Upper lobe of right lung (tissue), 1 donor: ENCODE results near the gene PTGDR2. TPM values are rescaled to one million over a fixed set of nuclear protein-coding genes. Genes with fewer than 3 reads are reported as not detected.

Source experiments
- ATAC-seq: fragments of 200-7000 bp; cut with Tn5 transposase; one replicate; pipeline ENCODE4 v1.9.1; 2020; ENCODE audit warnings: mild to moderate bottlenecking, moderate library complexity
- DNase-seq: peaks from one replicate; pipeline ENCODE4 v3.0.0-alpha.2; 2020
- H3K27ac ChIP-seq: fragments of 200-600 bp; one replicate; pipeline ENCODE4 v1.8.0; 2022
- H3K27me3 ChIP-seq: fragments of 200-600 bp; one replicate; pipeline ENCODE4 v1.8.0; 2022; ENCODE audit warnings: mild to moderate bottlenecking
- H3K36me3 ChIP-seq: fragments of 200-600 bp; one replicate; pipeline ENCODE4 v1.8.0; 2022
- H3K4me1 ChIP-seq: fragments of 200-600 bp; one replicate; pipeline ENCODE4 v1.8.0; 2022
- H3K4me3 ChIP-seq: fragments of 200-600 bp; one replicate; pipeline ENCODE4 v1.8.0; 2022; ENCODE audit warnings: mild to moderate bottlenecking
- H3K9me3 ChIP-seq: fragments of 200-600 bp; one replicate; pipeline ENCODE4 v1.8.0; 2022
- CTCF ChIP-seq: fragments of 200-600 bp; IDR thresholded peaks from one replicate; pipeline ENCODE4 v1.8.0; 2022; ENCODE audit warnings: antibody characterized with exemption
- intact Hi-C: fragments of 100-400 bp; cut with DNase I; formaldehyde crosslinking; loops from one replicate; pipeline ENCODE4 v1.11.0; 2022
- total RNA-seq: library from RNA; stranded (reverse); fragmentation: NEBNext Ultra II Directional; extraction: Animal tissue kit (Norgen Biotek cat#: 25700); gene quantifications from one replicate; pipeline ENCODE4 v1.2.1, GENCODE V29; 2021
- donor health status: DM: no; HTN: yes; CAD: no; lungs with severe emphysema.

Gene PTGDR2
- total RNA-seq, 1 donor from 2014 or later: 1.8 TPM

DNA sequence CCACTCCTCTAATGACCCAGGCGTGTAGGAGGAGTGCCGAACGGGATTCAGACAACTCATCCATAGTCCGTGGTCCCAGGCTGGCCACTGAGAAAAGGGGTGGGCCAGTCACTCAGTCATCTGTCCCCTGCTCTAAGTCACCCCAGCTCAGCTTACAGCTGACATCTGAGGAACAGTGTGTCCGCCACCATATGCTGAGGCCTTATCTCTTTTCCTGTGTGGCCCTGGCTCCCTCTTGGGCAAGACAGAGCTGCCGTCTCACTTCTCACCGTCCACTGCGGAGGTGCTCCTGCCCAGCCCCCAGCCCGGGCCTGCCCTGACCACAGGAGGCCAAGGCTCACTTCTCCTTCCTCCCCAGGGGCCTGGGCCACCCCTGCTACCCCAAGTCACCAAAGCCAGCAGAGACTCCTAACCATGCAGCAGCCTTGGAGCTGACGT is 7.0 kb downstream of the PTGDR2 start:
- intact Hi-C loops: no loop called here
- Histone ChIP-seq H3K4me3 (no peak overlapping the region), H3K27me3 (no peaks in the 10 kb centered on the region), H3K9me3 (no peaks in the 10 kb centered on the region), H3K36me3 (peaks cover 40% of the 10 kb centered on the region), H3K4me1 (peaks cover 9% of the 10 kb centered on the region), H3K27ac (no peak overlapping the region)
- no peak for ATAC-seq
- no peak for DNase-seq
- no peak for TF ChIP-seq CTCF

DNA sequence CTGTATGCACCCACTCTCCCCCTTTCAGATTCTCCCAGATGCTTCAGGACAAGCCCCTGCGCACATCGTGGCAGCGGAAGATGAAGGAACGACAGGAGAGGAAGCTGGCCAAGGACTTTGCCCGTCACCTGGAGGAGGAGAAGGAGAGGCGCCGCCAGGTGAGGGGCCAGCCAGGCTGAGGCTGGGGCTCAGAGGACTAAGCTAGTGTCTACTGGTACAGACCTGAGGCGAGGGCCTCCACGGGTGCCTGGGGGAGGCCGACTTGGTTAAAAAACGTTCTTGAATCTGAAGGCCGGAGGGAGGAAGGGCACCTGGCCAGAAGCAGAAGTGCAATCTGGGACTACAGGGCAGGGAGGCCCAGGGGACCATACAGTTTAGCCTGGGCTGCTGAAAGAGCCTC is 7.9 kb downstream of the PTGDR2 start:
- H3K27ac ChIP-seq: no peak overlapping the region
- no peaks in the 10 kb centered on the region for H3K27me3 ChIP-seq
- no peak for DNase-seq
- TF ChIP-seq CTCF: no peak
- H3K4me3 ChIP-seq: no peak overlapping the region
- intact Hi-C loops: no loop called here
- H3K9me3 ChIP-seq: no peaks in the 10 kb centered on the region
- peaks cover 17% of the 10 kb centered on the region for H3K4me1 ChIP-seq
- ATAC-seq: no peak
- H3K36me3 ChIP-seq: peaks cover 40% of the 10 kb centered on the region

DNA sequence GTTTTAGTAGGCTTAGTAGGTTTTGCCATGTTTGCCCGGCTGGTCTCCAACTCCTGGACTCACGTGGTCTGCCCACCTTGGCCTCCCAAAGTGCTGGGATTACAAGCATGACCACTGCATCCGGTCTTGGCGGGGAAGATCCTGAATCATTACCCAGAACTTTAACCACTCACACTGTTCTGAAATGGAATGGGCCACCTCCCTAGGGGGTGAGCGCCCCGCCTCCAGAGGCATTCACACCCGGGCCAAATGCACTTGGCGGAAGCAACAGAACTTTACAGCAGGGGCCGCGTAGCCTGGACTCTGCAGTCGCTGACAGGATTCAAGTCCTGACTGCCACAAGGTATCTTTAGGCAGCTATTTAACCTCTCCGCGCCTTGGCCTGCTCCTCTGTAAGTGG is 8.5 kb downstream of the PTGDR2 start:
- H3K36me3 ChIP-seq: peaks cover 40% of the 10 kb centered on the region
- no peak for TF ChIP-seq CTCF
- DNase-seq: no peak
- no peaks in the 10 kb centered on the region for H3K9me3 ChIP-seq
- intact Hi-C loops: no loop called here
- peaks cover 21% of the 10 kb centered on the region for H3K4me1 ChIP-seq
- H3K27me3 ChIP-seq: no peaks in the 10 kb centered on the region
- H3K4me3 ChIP-seq: no peak overlapping the region
- no peak for ATAC-seq
- H3K27ac ChIP-seq: no peak overlapping the region

DNA sequence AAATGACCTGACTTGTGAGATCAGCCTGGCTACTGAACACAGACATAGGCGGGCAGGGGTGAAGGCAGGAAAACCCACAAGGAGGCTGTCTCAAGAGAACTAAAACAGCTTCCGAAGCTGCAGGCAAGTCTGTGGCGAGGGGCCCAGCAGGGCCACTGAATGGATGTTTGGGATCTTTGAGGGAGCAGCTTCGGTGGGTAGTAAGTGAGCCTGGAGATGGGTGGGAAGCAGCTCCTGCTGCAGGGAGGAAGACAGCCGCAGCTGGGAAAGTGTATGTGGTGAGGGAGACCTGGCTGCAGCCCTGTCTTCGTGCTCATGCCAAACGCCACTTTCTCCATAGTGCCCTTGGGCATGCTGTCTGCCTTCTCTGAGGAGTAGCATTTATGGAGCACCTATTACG is 10.4 kb downstream of the PTGDR2 start:
- DNase-seq: no peak
- TF ChIP-seq CTCF: no peak
- ATAC-seq: no peak
- peaks cover 31% of the 10 kb centered on the region for H3K4me1 ChIP-seq
- H3K27me3 ChIP-seq: no peaks in the 10 kb centered on the region
- H3K4me3 ChIP-seq: no peak overlapping the region
- no peaks in the 10 kb centered on the region for H3K9me3 ChIP-seq
- intact Hi-C loops: no loop called here
- H3K36me3 ChIP-seq: peaks cover 25% of the 10 kb centered on the region
- no peak overlapping the region for H3K27ac ChIP-seq

- Histone ChIP-seq H3K4me1 (peaks cover 31% of the 10 kb centered on the region), H3K9me3 (no peaks in the 10 kb centered on the region), H3K27me3 (no peaks in the 10 kb centered on the region), H3K4me3 (no peak overlapping the region), H3K27ac (no peak overlapping the region), H3K36me3 (peaks cover 20% of the 10 kb centered on the region)
- no peak for DNase-seq
- intact Hi-C loops: no loop called here
- TF ChIP-seq CTCF: no peak
- ATAC-seq: no peak
These were observed 10.9 kb downstream of the PTGDR2 start for GRCh38 chr11:60844870-60845221.

DNA sequence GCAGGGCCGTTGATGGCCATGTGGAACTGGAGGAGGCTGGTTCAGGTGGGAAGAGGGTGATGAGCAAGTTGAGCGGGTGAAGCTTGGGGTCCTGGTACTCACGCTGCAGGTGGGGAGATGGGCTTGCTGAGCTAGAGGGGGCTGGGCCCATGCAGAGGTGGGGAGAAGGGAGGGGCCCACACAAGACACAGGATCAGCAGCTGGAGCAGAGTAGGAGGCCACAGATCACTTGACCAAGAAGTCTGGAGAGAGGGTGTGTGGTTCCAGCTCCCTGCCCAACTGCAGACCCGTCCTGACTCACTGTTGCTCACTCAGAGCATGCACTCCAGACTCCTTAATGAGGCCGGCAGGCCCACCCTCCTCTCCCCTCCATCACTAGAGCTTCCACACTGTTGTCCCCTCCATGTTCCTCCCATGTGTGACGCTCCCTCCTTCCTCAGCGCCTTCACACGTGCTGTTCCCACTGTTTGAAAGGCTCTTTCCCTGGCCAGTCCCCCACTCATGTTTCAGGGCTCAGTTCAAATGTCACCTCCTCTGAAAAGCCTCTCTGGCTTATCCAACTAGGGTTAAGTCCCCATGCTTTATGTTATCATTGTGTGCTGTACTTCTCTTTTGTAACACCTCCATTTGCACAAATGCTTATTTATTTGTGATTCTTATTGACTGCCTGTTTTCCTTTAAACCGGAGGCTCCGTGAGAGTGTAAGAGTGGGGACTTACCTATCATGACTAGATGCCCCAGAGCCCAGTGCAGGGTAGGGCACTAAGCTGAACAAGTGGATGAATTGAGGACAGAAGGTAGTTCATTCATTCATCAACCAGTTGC is 11.5 kb downstream of the PTGDR2 start:
- H3K27ac ChIP-seq: no peak overlapping the region
- ATAC-seq (no peak), DNase-seq (no peak)
- peak overlapping the region; percentile 77 for H3K4me3 ChIP-seq
- intact Hi-C loops: no loop called here
- peaks cover 31% of the 10 kb centered on the region for H3K4me1 ChIP-seq
- H3K36me3 ChIP-seq: peaks cover 14% of the 10 kb centered on the region
- no peaks in the 10 kb centered on the region for H3K9me3 ChIP-seq
- H3K27me3 ChIP-seq: no peaks in the 10 kb centered on the region
- no peak for TF ChIP-seq CTCF
